ENCODE results near the gene CEP76.

The CEP76 gene

DNA sequence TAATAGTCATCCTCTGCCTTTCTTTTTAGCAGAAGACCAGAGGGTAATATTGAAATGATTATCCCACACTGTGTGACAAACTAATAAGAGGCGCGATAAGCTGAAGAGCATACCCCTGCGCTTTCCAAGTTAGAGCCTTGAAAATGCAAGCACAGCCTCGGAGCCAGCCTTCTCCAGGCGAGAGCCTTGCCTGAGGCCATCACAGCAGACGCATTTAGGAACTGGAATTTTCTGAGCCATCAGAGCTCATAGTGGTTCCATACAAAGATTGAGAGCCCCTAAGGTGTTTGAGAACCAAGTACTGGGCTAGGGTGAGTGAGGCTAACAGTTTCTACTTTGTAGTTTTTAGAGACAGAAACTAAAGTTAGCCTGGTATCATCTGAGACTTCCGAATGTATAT, 20.2 kb upstream of the CEP76 start:
- H3K4me3 ChIP-seq (ENCODE audit: low read depth, low read length) = no peak overlapping the region
- peaks cover 33% of the 10 kb centered on the region for H3K36me3 ChIP-seq (replicated peaks)
- no peak overlapping the region for H3K27ac ChIP-seq
- in situ Hi-C loops (cut with HindIII; ENCODE audit: low pct_ligation_motif_present, low sequenced_read_pairs) = no loop called here
- no peak for DNase-seq
- H3K27me3 ChIP-seq (replicated peaks) = no peaks in the 10 kb centered on the region
- TF ChIP-seq, protein P1, sequence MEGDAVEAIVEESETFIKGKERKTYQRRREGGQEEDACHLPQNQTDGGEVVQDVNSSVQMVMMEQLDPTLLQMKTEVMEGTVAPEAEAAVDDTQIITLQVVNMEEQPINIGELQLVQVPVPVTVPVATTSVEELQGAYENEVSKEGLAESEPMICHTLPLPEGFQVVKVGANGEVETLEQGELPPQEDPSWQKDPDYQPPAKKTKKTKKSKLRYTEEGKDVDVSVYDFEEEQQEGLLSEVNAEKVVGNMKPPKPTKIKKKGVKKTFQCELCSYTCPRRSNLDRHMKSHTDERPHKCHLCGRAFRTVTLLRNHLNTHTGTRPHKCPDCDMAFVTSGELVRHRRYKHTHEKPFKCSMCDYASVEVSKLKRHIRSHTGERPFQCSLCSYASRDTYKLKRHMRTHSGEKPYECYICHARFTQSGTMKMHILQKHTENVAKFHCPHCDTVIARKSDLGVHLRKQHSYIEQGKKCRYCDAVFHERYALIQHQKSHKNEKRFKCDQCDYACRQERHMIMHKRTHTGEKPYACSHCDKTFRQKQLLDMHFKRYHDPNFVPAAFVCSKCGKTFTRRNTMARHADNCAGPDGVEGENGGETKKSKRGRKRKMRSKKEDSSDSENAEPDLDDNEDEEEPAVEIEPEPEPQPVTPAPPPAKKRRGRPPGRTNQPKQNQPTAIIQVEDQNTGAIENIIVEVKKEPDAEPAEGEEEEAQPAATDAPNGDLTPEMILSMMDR (IDR thresholded peaks at IDR 0.05; ENCODE audit: low read depth, low read length, missing control alignments) = no peak

DNA sequence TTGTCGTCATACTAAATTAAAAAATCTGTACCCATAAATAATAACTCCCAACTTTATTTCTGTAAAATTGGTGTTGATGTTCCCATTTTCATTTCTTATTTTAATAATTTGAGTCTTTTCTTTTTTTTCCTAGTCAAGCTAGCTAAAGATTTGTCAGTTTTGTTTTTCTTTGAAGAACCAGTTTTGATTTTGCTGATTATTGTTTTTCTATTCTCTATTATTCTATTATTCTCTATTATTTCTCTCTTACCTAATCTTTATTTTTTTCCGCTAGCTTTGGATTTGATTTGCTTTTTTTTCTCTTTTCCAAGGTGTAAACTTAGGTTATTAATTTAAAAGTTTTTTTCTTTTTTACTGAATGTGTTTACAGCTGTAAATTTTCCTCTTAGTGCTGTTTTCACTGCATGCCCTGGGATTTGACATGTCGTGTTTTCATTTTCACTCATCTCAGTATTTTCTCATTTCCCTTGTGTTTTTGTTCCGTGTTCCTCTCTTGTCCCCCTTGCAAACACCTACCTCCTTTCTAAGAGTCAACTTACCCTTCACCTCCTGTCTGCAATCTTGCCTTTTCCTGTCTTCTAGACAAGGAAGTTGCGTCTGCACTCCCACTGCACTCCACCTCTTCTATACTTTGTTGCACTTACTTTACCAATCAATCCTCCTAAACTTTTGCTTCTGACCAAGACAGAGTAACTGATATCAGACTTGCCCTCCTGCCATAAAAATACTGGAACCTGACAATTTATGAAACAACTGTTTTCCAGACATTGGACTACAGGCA, 19.2 kb upstream of the CEP76 start:
- Histone ChIP-seq H3K36me3 (replicated peaks) (peaks cover 33% of the 10 kb centered on the region), H3K4me3 (ENCODE audit: low read depth, low read length) (no peak overlapping the region), H3K27me3 (replicated peaks) (no peaks in the 10 kb centered on the region), H3K27ac (no peak overlapping the region)
- TF ChIP-seq, protein P1 (IDR thresholded peaks at IDR 0.05; ENCODE audit: low read depth, low read length, missing control alignments) = no peak
- in situ Hi-C loops (cut with HindIII; ENCODE audit: low pct_ligation_motif_present, low sequenced_read_pairs) = no loop called here
- DNase-seq = no peak

DNA sequence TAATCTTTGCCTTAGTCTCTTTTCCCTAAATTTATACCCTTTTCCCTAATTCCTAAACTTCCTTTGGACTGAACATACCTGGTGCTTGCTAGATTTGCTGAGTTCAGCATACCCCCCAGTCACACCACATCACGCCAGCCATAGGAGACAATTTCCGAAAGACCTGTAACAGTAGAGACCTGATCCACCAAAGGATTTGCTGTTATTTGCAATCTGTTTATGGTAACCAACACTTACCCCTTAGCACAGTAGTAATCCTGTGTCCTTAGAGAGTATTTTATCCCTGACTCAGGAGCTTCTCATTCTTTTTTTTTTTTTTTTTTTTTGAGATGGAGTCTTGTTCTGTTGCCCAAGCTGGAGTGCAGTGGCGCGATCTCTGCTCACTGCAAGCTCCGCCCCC, 8.9 kb upstream of the CEP76 start:
- Histone ChIP-seq H3K27ac (no peak overlapping the region), H3K4me3 (ENCODE audit: low read depth, low read length) (no peak overlapping the region), H3K36me3 (replicated peaks) (peaks cover 60% of the 10 kb centered on the region), H3K27me3 (replicated peaks) (no peaks in the 10 kb centered on the region)
- in situ Hi-C loops (cut with HindIII; ENCODE audit: low pct_ligation_motif_present, low sequenced_read_pairs) = no loop called here
- DNase-seq = no peak
- TF ChIP-seq, protein P1 (IDR thresholded peaks at IDR 0.05; ENCODE audit: low read depth, low read length, missing control alignments) = no peak

DNA sequence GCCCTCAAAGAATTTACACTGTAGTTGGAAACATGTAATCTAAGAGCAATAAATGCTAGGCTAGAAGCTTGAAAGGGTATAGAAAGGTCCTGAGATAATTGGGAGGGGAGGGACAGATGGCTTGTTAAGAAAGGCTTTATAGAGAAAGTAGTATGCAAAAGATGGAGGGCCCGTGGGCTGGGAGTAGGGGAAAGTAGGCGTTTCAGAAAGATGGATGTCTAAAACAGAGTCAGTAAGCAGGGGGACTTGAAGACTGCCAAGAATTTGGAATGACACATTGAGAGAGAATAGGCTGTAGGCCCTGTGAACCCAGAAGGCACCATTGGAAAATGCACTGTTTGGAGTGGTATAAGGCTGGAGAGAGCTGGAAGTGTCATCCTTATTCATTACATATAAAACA, 1.1 kb upstream of the CEP76 start:
- H3K27me3 ChIP-seq (replicated peaks) = no peaks in the 10 kb centered on the region
- H3K4me3 ChIP-seq (ENCODE audit: low read depth, low read length) = peak overlapping the region; percentile 94
- peak; percentile 24 for DNase-seq
- TF ChIP-seq, protein P1 (IDR thresholded peaks at IDR 0.05; ENCODE audit: low read depth, low read length, missing control alignments) = no peak
- H3K36me3 ChIP-seq (replicated peaks) = peaks cover 17% of the 10 kb centered on the region
- peak overlapping the region; percentile 100 for H3K27ac ChIP-seq
- in situ Hi-C loops (cut with HindIII; ENCODE audit: low pct_ligation_motif_present, low sequenced_read_pairs) = no loop called here

DNA sequence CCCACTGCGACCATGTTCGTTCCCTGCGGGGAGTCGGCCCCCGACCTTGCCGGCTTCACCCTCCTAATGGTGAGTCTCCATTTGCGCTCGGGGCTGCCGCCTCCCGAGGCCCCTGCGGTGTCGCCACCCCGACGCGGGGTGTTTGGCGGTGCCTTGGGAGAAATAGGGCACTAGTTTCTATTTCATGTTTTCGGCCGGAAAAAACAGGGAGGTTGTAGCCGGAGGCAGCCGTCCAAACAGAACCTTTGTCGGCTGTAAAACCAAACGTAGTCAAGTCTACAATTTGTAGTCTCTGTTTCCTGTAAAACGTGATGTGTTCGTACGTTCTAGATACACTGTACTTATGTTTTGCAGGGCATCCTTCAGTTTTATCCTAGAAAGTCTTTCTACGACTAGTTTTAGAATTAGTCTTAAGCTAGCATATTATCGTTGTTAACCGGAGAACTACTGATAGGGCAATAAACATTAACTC, 609 bp upstream of the CEP76 start:
- no peak for DNase-seq
- peak overlapping the region; percentile 94 for H3K4me3 ChIP-seq (ENCODE audit: low read depth, low read length)
- H3K36me3 ChIP-seq (replicated peaks) = peaks cover 16% of the 10 kb centered on the region
- TF ChIP-seq, protein P1 (IDR thresholded peaks at IDR 0.05; ENCODE audit: low read depth, low read length, missing control alignments) = peak; percentile 6
- no peaks in the 10 kb centered on the region for H3K27me3 ChIP-seq (replicated peaks)
- peak overlapping the region; percentile 100 for H3K27ac ChIP-seq
- in situ Hi-C loops (cut with HindIII; ENCODE audit: low pct_ligation_motif_present, low sequenced_read_pairs) = no loop called here

Measured in brain microvascular endothelial cell (primary cell).